HG02981 (cell line): ENCODE results near the gene PRR14.
A peak's percentile ranks its signal among the peaks of the same experiment; 100 is the strongest.
"Not testable (repeated sequence)": the region's sequence is repeated elsewhere in the genome, so short reads cannot be mapped to it uniquely, and the experiment has no call there.

ENCODE experiments used
- ATAC-seq: cut with Tn5 transposase; IDR thresholded peaks from one replicate; pipeline ENCODE4 v1.9.1; 2021; ENCODE audit warnings: mild to moderate bottlenecking, moderate library complexity; ENCODE audit not compliant: unreplicated experiment

Gene PRR14

DNA sequence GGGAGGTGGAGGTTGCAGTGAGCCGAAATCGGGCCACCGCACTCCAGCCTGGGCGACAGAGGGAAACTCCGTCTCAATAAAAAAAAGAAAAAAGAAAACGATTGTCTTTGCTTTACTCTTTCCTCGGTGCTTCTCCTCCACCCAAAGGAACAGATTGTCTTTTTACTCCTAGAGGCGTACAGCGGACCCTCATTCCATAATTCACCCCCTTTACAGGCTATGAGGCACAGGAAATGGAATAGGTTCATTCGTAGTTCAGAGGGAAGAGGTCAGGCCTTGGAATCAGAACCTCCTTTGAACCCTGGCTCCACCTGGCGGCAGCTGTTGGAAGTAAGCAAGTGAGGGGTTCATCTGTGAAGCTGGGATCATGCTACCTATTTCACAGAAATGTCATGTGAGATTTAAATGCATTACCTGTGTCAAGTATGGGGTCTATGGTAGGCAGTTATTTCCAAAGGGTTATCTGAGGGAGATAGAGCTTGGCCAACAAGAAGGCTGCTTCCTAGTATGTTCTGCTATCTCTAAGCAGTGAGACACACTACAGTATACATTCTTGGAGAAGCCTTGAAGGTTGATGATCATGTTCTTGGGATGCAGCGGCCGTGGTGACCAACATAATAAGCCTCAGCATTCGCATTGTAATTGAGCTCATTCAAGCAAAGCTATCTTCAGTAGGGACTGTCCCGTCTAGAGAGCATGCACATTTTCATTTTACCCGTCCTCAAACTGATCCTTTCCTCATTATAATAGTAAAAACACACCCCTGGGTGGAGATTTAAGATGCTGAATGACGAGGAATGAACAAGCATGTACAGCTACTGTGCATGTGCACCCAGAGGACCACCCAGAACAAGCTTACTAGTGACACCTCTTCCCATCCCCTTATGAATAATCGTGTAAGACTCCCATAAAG lies 21.9 kb upstream of the PRR14 start:
- ATAC-seq = no peak

GRCh38 chr16:30632454-30632853 lies 18.3 kb upstream of the PRR14 start:
- ATAC-seq = not testable (repeated sequence)

GRCh38 chr16:30633526-30633925 lies 17.2 kb upstream of the PRR14 start:
- ATAC-seq = no peak

DNA sequence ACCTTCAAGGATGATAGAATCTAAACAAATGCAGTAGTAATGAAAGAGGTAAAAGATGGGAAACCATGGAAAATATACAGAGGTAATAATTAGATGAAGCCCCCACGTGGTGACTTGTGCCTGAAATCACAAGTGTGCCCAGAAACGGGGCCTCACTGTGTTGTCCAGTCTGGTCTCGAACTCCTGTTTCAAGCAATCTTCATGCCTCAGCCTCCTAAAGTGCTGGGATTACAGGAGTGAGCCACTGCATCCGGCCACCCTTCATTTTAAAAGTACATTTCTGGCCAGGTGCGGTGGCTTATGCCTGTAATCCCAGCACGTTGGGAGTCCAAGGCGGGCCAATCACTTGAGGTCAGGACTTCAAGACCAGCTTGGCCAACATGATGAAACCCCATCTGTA lies 14.2 kb upstream of the PRR14 start:
- ATAC-seq = no peak

DNA sequence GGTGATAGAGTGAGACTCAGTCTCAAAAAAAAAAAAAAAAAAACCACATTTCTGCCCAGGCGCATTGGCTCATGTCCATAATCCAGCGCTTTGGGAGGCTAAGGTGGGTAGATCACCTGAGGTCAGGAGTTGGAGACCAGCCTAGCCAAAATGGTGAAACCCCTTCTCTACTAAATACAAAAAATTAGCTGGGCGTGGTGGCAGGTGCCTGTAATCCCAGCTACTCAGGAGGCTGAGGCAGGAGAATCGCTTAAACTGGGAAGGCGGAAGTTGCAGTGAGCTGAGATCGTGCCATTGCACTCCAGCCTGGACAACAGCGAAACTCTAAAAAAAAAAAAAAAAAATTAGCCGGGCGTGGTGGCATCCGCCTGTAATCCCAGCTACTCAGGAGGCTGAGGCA lies 13.6 kb upstream of the PRR14 start:
- not testable (repeated sequence) for ATAC-seq

DNA sequence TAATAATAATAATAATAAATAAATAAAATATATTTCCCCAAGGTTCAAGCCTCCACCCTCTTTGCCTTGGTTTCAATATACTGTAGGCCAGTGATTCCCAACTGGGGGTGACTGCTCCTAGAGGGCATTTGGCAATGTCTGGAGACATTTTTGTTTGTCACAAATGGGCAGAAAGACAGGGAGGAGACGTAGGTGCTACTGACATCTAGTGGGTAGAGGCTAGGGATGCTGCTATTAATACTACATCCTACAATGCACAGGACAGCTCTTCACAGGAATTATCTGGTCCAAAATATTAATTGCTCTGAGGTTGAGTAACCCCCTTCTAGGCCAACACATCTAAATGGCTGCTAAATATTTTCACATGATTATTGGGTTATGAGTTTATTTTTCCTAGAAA lies 12.8 kb upstream of the PRR14 start:
- ATAC-seq = no peak

DNA sequence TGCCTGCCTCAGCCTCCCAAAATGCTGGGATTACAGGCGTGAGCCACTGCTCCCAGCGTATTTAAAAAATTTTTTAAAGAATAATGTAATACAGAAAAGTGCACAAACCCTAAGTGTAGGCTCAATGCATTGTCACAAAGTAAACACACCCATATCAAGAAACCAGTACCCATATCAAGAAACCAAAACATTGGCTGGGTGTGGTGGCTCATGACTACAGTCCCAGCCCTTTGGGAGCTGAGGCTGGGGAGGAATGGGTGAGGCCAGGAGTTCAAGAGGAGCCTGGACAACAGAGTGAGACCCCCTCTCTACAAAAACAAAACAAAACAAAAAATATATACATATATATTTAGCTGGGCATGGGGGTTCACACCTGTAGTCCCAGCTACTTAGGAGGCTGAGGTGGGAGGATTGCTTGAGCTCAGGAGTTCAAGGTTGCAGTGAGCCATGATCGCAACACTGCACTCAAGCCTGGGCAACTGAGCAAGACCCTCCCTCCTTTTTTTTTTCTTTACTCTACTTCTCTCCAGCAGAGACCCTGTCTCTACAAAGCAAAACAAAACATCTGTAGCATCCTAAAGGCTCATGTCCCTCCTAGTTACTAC lies 9.3 kb upstream of the PRR14 start:
- no peak for ATAC-seq

DNA sequence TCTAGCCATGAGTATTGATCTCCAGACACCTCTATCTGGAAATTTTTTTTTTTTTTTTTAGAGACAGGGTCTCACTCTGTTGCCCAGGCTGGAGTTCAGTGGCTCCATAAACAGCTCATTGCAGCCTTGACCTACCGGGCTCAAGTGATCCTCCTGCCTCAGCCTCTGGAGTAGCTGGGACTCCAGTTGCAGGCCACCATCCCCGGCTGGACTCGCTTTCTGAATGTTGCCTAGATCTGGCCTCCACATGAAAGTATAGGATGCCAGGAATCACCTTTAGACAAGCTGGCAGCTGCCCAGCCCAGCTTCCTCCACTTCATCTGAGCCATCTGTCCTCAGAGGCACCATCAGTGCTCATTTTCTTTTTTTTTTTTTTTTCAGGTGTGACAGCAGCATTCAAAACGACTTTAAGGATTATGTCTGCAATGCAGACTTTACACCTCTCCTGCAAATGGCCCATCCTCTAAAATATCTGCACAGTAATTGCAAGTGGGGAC lies 6.4 kb upstream of the PRR14 start:
- ATAC-seq = no peak

- no peak for ATAC-seq
Measured at GRCh38 chr16:30645727-30646126, 5.0 kb upstream of the PRR14 start.

DNA sequence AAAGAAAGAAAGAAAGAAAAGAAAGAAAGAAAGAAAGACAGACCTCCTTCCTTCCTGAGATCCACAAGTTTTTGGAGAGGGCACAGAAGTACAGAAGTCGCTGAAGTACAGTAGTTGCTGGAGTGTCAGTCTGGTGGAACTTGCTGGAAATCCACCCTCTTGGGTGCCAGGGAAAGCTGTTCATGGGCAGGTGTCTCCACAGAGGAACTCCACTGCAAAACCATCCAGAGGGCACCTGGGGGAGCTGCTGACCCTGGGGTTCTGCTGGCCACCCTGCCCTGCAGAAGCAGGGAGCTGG lies 3.5 kb upstream of the PRR14 start:
- ATAC-seq = no peak

- ATAC-seq = no peak
Measured at GRCh38 chr16:30649725-30650368, 913 bp upstream of the PRR14 start.

GRCh38 chr16:30651124-30652004 lies 604 bp downstream of the PRR14 start:
- peak; percentile 46 for ATAC-seq

- no peak for ATAC-seq
Measured at GRCh38 chr16:30652005-30652296, 1.2 kb downstream of the PRR14 start.

DNA sequence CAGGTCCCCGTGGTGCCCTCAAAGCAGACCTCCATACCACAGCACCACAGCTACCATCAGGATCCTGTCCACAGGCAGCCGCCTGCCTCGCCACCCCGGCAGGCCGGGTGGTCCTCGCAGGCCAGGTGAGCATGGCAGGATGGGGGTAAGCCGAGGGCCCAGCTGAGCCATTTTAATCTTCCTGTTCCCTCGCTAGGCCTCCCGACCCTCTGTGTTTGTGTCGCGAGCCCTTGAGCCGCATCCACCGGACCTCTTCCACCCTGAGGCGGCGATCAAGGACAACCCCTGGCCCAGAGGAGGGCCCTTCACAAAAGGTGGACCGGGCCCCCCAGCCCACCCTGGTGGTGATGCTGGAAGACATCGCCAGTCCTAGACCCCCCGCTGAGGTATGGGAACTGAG lies 2.0 kb downstream of the PRR14 start:
- no peak for ATAC-seq

- no peak for ATAC-seq
Measured at GRCh38 chr16:30654856-30655255, 4.1 kb downstream of the PRR14 start.

DNA sequence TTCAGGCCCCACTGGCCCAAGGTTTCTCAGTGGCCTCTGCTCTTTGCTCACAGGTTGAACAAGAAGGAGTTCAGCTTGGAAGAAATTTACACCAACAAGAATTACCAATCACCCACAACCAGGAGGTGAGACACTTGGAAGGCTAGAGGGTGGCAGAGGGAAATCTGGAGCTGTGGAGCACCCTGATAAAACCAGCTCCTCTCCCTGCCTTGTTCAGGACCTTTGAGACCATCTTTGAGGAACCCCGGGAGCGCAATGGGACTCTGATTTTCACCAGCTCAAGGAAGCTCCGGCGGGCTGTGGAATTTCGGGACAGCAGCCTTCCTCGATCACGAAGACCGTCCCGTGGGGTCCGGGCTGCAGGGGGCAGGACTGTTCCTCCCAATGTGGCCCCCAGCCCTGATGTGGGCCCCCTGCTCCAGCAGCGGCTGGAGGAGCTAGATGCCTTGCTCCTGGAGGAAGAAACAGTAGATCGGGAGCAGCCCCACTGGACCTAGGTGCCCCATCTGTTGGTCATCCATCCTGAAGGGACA lies 5.1 kb downstream of the PRR14 start:
- ATAC-seq = no peak

DNA sequence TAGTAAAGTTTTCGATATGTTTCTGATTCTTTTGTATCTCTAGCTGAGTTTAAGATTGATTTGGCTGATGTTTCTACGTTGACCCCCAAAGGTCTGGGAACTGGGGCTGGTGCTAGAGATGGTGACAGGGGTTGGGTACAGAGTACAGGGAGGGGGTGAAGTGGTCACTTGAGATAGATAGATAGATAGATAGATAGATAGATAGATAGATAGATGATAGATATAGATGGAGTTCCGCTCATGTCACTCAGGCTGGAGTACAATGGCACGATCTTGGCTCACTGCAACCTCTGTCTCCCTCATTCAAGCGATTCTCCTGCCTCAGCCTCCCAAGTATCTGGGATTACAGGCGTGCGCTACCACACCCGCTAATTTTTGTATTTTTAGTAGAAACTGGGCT lies 5.6 kb downstream of the PRR14 start:
- no peak for ATAC-seq

DNA sequence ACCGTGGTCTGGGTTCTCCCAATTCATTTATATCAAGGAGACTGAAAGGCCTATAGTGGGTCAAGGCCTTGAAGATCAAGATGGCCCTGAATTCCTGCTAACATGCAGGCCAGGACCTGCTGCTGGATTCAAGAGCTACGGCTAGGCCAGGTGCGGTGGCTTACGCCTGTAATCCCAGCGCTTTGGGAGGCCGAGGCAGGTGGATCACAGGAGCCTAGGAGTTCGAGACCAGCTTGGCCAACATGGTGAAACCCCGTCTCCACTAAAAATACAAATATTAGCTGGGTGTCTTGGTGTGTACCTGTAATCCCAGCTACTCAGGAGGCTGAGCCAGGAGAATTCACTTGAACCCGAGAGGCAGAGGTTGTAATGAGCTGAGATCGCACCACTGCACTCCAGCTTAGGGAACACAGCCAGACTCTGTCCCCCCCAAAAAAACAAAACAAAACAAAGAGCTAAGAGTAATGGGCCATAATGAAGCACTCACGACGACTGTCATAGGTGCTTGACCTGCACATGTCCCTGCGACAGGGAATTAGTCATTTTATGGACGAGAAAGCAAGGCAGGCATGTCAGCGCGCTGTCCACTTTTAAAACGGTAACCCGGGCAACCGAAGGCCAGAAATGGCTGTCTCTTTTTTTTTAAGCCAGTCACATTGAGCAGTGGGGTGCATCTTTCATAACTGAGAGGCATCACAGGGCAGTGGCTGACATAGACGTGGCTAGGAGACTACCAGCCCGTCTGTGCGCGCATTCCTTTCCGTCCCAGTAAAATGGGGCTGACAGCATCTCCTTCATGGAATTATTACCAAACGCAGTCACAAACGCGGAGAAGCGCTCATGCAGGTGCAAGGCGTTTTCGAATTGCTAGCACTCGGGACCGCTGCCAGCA lies 6.5 kb downstream of the PRR14 start:
- ATAC-seq = no peak

DNA sequence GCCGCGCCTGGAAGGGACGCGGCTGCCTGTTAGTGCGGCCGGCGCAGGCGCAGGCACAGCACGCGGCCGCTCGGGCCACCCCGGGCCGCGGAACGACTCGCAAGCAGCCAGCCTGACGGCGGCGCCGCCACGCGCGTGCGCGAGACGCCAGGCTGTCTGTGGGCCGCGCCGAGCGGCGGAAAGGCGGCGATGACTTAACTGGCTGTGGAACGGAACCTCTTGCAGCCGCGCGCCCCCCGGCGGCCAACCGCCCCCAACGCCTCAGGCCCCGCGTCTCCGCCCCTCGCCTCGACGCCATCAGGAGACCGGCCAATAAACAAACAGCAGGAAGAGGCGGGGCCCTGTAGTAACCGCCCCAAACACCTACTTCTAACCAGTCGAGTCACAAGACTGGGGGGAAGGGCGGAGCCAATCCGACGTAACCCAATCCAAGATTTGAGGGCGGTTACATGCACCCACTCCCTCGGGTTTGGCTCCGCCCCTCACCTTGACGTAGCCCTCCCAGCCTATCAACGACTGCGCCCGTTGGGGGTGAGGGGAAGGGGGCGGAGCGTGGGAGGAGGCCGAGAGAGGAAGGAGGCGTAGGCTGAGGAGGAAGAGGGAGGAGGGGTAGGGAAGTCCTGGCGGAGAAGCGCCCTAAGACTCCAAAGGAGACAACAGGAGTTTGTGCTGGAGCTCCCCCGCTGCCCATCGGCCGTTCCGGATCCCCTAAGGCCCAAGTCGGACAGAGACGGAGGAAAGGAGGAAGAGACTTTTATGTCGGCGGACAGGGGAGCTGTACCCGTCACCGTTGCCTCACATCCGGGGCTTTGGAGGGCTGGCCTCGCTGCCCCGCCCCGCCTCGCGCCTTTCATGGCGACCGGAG lies 7.3 kb downstream of the PRR14 start, which contains the start of gene FBRS:
TSS of gene FBRS (plus strand) at position 566 of the 865 bp plus-strand sequence. CDS start 1,088 bp downstream, outside the sequence.
- peak; percentile 65 for ATAC-seq
